Mucosa of rectum (tissue), 2 donors: Measurements from ENCODE around the gene ANAPC5.

ENCODE experiments used
- H3K27ac ChIP-seq, 2 donors: one replicate each; pipeline ENCODE4 v1.7.0; 2013; ENCODE audit warnings: inconsistent platforms in 2 of 2, low read depth in 2 of 2, low read length in 2 of 2
- H3K27me3 ChIP-seq, 2 donors: one replicate each; pipeline ENCODE4 v1.7.0; 2013; ENCODE audit warnings: low read length in 2 of 2; ENCODE audit not compliant: control insufficient read depth in 2 of 2, insufficient read depth in 2 of 2
- H3K36me3 ChIP-seq, 2 donors: one replicate each; pipeline ENCODE4 v1.7.0; 2013; ENCODE audit warnings: low read length in 2 of 2; ENCODE audit not compliant: control insufficient read depth in 2 of 2, insufficient read depth in 2 of 2
- H3K4me1 ChIP-seq, 2 donors: one replicate each; pipeline ENCODE4 v1.7.0; 2013; ENCODE audit warnings: low read length in 2 of 2, mild to moderate bottlenecking in 1 of 2; ENCODE audit not compliant: control insufficient read depth in 2 of 2, insufficient read depth in 2 of 2
- H3K4me3 ChIP-seq, 2 donors: one replicate each; pipeline ENCODE4 v1.7.0; 2013; ENCODE audit warnings: low read length in 2 of 2
- H3K9ac ChIP-seq, 2 donors: one replicate each; pipeline ENCODE4 v1.7.0; 2013; ENCODE audit warnings: low read length in 2 of 2, low read depth in 1 of 2, mild to moderate bottlenecking in 1 of 2
- H3K9me3 ChIP-seq, 2 donors: one replicate each; pipeline ENCODE4 v1.7.0; 2013; ENCODE audit warnings: low read length in 2 of 2; ENCODE audit not compliant: control insufficient read depth in 2 of 2
- donor health status: healthy.
- donor health status: Normal muscosa, but diverticular disease.

ANAPC5 gene

GRCh38 chr12:121279071-121279375, 73.2 kb downstream of the ANAPC5 start:
- Histone ChIP-seq H3K4me3 (no peak overlapping the region), H3K9ac (no peak overlapping the region), H3K27me3 (no peaks in the 10 kb centered on the region), H3K9me3 (no peaks in the 10 kb centered on the region), H3K4me1 (peaks cover 0 to 2% of the 10 kb centered on the region in 2 donors), H3K36me3 (peaks cover 6 to 11% of the 10 kb centered on the region in 2 donors), H3K27ac (peak overlapping the region in 1 of 2 donors; percentile 10)

DNA sequence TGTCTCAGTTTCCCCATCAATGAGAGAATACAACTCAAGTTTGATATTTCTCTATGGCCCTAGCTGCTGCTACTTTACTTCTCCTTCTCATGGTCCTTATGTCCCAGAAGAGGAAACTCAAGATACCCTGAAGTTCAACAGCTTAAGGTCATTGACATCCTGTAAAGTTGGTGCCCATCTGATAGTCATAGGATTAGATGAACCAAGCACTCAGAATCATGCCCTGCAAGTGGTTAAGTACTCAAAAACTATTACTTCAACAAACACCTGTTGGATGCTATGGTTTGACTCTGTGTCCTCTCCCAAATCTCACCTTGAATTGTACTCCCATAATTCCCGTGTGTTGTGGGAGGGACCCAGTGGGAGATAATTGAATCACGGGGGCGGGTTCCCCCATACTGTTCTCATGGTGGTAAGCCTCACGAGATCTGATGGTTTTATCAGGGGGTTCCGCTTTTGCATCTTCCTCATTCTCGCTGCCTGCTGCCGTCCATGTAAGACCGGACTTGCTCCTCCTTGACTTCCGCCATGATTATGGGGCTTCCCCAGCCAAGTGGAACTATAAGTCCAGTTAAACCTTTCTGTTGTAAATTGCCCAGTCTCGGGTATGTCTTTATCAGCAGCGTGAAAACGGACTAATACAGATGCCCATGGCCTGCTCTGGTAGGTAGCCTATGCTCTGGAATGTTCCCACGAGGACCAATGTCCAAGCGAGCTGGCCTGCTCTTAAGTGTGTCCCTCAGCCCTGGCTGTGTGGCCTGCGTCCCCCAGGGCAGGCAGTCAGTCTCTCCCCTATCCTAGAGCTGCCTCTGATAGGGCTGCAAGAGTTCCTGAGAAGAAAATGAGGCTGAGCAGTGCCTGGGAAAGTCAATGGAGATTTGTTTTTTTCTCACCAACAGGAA, 73.8 kb downstream of the ANAPC5 start:
- no peaks in the 10 kb centered on the region for H3K27me3 ChIP-seq
- H3K4me1 ChIP-seq: peaks cover 0 to 2% of the 10 kb centered on the region in 2 donors
- no peaks in the 10 kb centered on the region for H3K9me3 ChIP-seq
- H3K36me3 ChIP-seq: peaks cover 9 to 16% of the 10 kb centered on the region in 2 donors
- no peak overlapping the region for H3K9ac ChIP-seq
- H3K27ac ChIP-seq: peak overlapping the region in 1 of 2 donors; percentile 10
- no peak overlapping the region for H3K4me3 ChIP-seq

GRCh38 chr12:121277374-121277759, 74.8 kb downstream of the ANAPC5 start:
- Histone ChIP-seq H3K9ac (no peak overlapping the region), H3K9me3 (no peaks in the 10 kb centered on the region), H3K27ac (no peak overlapping the region), H3K4me1 (peaks cover 0 to 2% of the 10 kb centered on the region in 2 donors), H3K36me3 (peaks cover 12 to 22% of the 10 kb centered on the region in 2 donors), H3K4me3 (no peak overlapping the region), H3K27me3 (no peaks in the 10 kb centered on the region)

- peaks cover 0 to 2% of the 10 kb centered on the region in 2 donors for H3K4me1 ChIP-seq
- peaks cover 22 to 28% of the 10 kb centered on the region in 2 donors for H3K36me3 ChIP-seq
- no peaks in the 10 kb centered on the region for H3K9me3 ChIP-seq
- no peak overlapping the region for H3K9ac ChIP-seq
- H3K27me3 ChIP-seq: no peaks in the 10 kb centered on the region
- no peak overlapping the region for H3K27ac ChIP-seq
- no peak overlapping the region for H3K4me3 ChIP-seq
Observed at GRCh38 chr12:121274036-121274763, 78.0 kb downstream of the ANAPC5 start.

- Histone ChIP-seq H3K9me3 (no peaks in the 10 kb centered on the region), H3K27me3 (no peaks in the 10 kb centered on the region), H3K36me3 (peaks cover 30 to 36% of the 10 kb centered on the region in 2 donors), H3K9ac (no peak overlapping the region), H3K27ac (no peak overlapping the region), H3K4me3 (no peak overlapping the region), H3K4me1 (no peaks in the 10 kb centered on the region)
Observed at GRCh38 chr12:121273364-121273896, 78.8 kb downstream of the ANAPC5 start.

DNA sequence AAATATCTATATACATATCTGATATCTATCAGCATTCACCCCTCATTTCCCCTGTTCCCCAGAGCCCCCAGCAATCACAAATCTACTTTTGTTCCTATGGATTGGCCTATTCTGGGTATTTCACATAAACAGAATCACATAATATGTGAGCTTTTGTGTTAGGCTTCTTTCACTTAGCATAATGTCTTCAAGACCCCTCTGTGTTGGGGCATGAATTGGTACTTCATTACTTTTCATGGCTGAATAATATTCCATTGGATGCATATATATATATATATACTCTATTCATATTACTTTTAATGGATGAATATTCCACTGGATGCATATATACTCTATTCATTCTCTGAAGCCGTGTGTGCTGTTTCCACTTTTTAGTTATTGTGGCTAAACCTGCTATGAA, 84.4 kb downstream of the ANAPC5 start:
- H3K9ac ChIP-seq: no peak overlapping the region
- H3K4me1 ChIP-seq: no peaks in the 10 kb centered on the region
- H3K27me3 ChIP-seq: no peaks in the 10 kb centered on the region
- no peak overlapping the region for H3K27ac ChIP-seq
- no peak overlapping the region for H3K4me3 ChIP-seq
- H3K36me3 ChIP-seq: peaks cover 33 to 50% of the 10 kb centered on the region in 2 donors
- no peaks in the 10 kb centered on the region for H3K9me3 ChIP-seq

GRCh38 chr12:121264951-121265515, 87.2 kb downstream of the ANAPC5 start:
- H3K9me3 ChIP-seq: no peaks in the 10 kb centered on the region
- H3K36me3 ChIP-seq: peaks cover 45 to 58% of the 10 kb centered on the region in 2 donors
- no peak overlapping the region for H3K9ac ChIP-seq
- H3K27ac ChIP-seq: no peak overlapping the region
- H3K27me3 ChIP-seq: no peaks in the 10 kb centered on the region
- no peak overlapping the region for H3K4me3 ChIP-seq
- no peaks in the 10 kb centered on the region for H3K4me1 ChIP-seq

DNA sequence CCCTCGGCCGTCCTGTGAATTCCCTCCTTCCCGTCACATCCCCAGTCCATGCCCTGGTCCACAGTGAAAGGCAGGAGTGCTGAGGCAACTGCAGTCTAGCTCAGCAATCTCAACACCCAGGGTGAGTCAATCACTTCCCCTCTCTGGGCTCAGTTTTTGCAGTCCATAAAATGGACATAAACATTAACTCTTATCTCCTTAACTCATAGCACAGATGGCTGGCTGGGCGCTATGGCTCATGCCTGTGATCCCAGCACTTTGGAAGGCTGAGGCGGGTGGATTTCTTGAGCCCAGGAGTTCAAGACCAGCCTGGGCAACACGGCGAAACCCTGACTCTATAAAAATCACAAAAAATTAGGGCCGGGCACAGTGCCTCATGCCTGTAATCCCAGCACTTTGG, 88.1 kb downstream of the ANAPC5 start:
- Histone ChIP-seq H3K4me1 (no peaks in the 10 kb centered on the region), H3K9me3 (no peaks in the 10 kb centered on the region), H3K36me3 (peaks cover 48 to 63% of the 10 kb centered on the region in 2 donors), H3K4me3 (no peak overlapping the region), H3K27me3 (no peaks in the 10 kb centered on the region), H3K27ac (no peak overlapping the region), H3K9ac (no peak overlapping the region)

- Histone ChIP-seq H3K27me3 (no peaks in the 10 kb centered on the region), H3K4me1 (no peaks in the 10 kb centered on the region), H3K27ac (no peak overlapping the region), H3K9ac (no peak overlapping the region), H3K36me3 (peaks cover 45 to 57% of the 10 kb centered on the region in 2 donors), H3K4me3 (no peak overlapping the region), H3K9me3 (no peaks in the 10 kb centered on the region)
Observed at GRCh38 chr12:121263206-121263935, 88.8 kb downstream of the ANAPC5 start.
